ENCODE measurements around the gene RTN4R. TPM values are rescaled to one million over a fixed set of nuclear protein-coding genes. Genes with fewer than 3 reads are reported as not detected.

Gene RTN4R
- total RNA-seq, result 0.61 and 0.65 TPM in 2 replicates

GRCh38 chr22:20268279-20269012, at the start of gene RTN4R:
RTN4R (minus strand) TSS chr22:20268318; CDS start chr22:20268092, 226 bp downstream.

Other genes starting within 250 kb of the RTN4R start
- 43.2 and 54.6 TPM in 2 replicates for gene TANGO2, start 247.2 kb downstream of the RTN4R start, total RNA-seq
- gene DGCR8, start 188.1 kb downstream of the RTN4R start, total RNA-seq, result 24.8 and 26.0 TPM in 2 replicates
- gene RANBP1, start 152.2 kb downstream of the RTN4R start, total RNA-seq, result 276 and 841 TPM in 2 replicates
- gene TRMT2A, start 151.1 kb downstream of the RTN4R start, total RNA-seq, result 42.2 and 45.1 TPM in 2 replicates
- gene ZDHHC8, start 136.5 kb downstream of the RTN4R start, total RNA-seq, result 5.5 and 6.2 TPM in 2 replicates
- 0.97 and 3.3 TPM in 2 replicates for gene CCDC188, start 117.3 kb downstream of the RTN4R start, total RNA-seq
- gene DGCR6L, start 51.7 kb upstream of the RTN4R start, total RNA-seq, result 54.4 and 57.8 TPM in 2 replicates
- gene ZNF74, start 125.8 kb upstream of the RTN4R start, total RNA-seq, result 12.7 and 13.7 TPM in 2 replicates
- gene SCARF2, start 169.5 kb upstream of the RTN4R start, total RNA-seq, result 10.6 and 14.9 TPM in 2 replicates
- 14.6 and 28.6 TPM in 2 replicates for gene KLHL22, start 227.5 kb upstream of the RTN4R start, total RNA-seq
- 25.3 and 44.8 TPM in 2 replicates for gene MED15, start 239.3 kb upstream of the RTN4R start, total RNA-seq

Data from epithelial cell of umbilical artery (primary cell).